Measurements from ENCODE around the gene SERPINB12.

The SERPINB12 gene

GRCh38 chr18:63542069-63542468 lies at the start of gene SERPINB12:
Gene SERPINB12 (plus strand): TSS chr18:63542369. CDS start chr18:63556160, 13,791 bp downstream.
- no peak for DNase-seq (ENCODE audit: extremely low read depth in 1 of 2, low read depth in 1 of 2)

GRCh38 chr18:63492851-63493250 lies 49.3 kb upstream of the SERPINB12 start:
- DNase-seq (ENCODE audit: extremely low read depth in 1 of 2, low read depth in 1 of 2) = no peak

- no peak for DNase-seq (ENCODE audit: extremely low read depth in 1 of 2, low read depth in 1 of 2)
Observed at GRCh38 chr18:63495675-63496074, 46.5 kb upstream of the SERPINB12 start.

- peak in 1 of 2 donors; percentile 13 for DNase-seq (ENCODE audit: extremely low read depth in 1 of 2, low read depth in 1 of 2)
Observed at GRCh38 chr18:63505566-63506335, 36.4 kb upstream of the SERPINB12 start.

- no peak for DNase-seq (ENCODE audit: extremely low read depth in 1 of 2, low read depth in 1 of 2)
Observed at GRCh38 chr18:63506336-63506646, 35.9 kb upstream of the SERPINB12 start.

GRCh38 chr18:63508596-63508995 lies 33.6 kb upstream of the SERPINB12 start:
- DNase-seq (ENCODE audit: extremely low read depth in 1 of 2, low read depth in 1 of 2) = no peak

- DNase-seq (ENCODE audit: extremely low read depth in 1 of 2, low read depth in 1 of 2) = no peak
Observed at GRCh38 chr18:63511285-63511684, 30.9 kb upstream of the SERPINB12 start.

- DNase-seq (ENCODE audit: extremely low read depth in 1 of 2, low read depth in 1 of 2) = no peak
Observed at GRCh38 chr18:63514326-63514725, 27.8 kb upstream of the SERPINB12 start.

GRCh38 chr18:63514888-63515678 lies 27.1 kb upstream of the SERPINB12 start:
- no peak for DNase-seq (ENCODE audit: extremely low read depth in 1 of 2, low read depth in 1 of 2)

GRCh38 chr18:63515801-63516200 lies 26.4 kb upstream of the SERPINB12 start:
- DNase-seq (ENCODE audit: extremely low read depth in 1 of 2, low read depth in 1 of 2) = no peak

GRCh38 chr18:63518178-63519012 lies 23.8 kb upstream of the SERPINB12 start:
- DNase-seq (ENCODE audit: extremely low read depth in 1 of 2, low read depth in 1 of 2) = peak in 1 of 2 donors; percentile 23

- no peak for DNase-seq (ENCODE audit: extremely low read depth in 1 of 2, low read depth in 1 of 2)
Observed at GRCh38 chr18:63520053-63520685, 22.0 kb upstream of the SERPINB12 start.

GRCh38 chr18:63523660-63524059 lies 18.5 kb upstream of the SERPINB12 start:
- DNase-seq (ENCODE audit: extremely low read depth in 1 of 2, low read depth in 1 of 2) = no peak

- DNase-seq (ENCODE audit: extremely low read depth in 1 of 2, low read depth in 1 of 2) = no peak
Observed at GRCh38 chr18:63527251-63527650, 14.9 kb upstream of the SERPINB12 start.

- DNase-seq (ENCODE audit: extremely low read depth in 1 of 2, low read depth in 1 of 2) = no peak
Observed at GRCh38 chr18:63528863-63529492, 13.2 kb upstream of the SERPINB12 start.

- DNase-seq (ENCODE audit: extremely low read depth in 1 of 2, low read depth in 1 of 2) = no peak
Observed at GRCh38 chr18:63532471-63532870, 9.7 kb upstream of the SERPINB12 start.

- no peak for DNase-seq (ENCODE audit: extremely low read depth in 1 of 2, low read depth in 1 of 2)
Observed at GRCh38 chr18:63534615-63535014, 7.6 kb upstream of the SERPINB12 start.

- no peak for DNase-seq (ENCODE audit: extremely low read depth in 1 of 2, low read depth in 1 of 2)
Observed at GRCh38 chr18:63539904-63540510, 2.2 kb upstream of the SERPINB12 start.

- DNase-seq (ENCODE audit: extremely low read depth in 1 of 2, low read depth in 1 of 2) = no peak
Observed at GRCh38 chr18:63544017-63544416, 1.8 kb downstream of the SERPINB12 start.

- DNase-seq (ENCODE audit: extremely low read depth in 1 of 2, low read depth in 1 of 2) = no peak
Observed at GRCh38 chr18:63545000-63545399, 2.8 kb downstream of the SERPINB12 start.

Data from stimulated activated CD8-positive, alpha-beta memory T cell treated with anti-CD3 and anti-CD28 coated beads, Interleukin-7, amount 100 ng/mL, for 48 hours (primary cell).